HEK293 (cell line): ENCODE data around the gene PTPRN2.

Experiments used
- ZSCAN30 ChIP-seq: fragments of 450-650 bp; IDR thresholded peaks from 2 replicates; pipeline ENCODE4 v1.5.1; 2018; ENCODE audit warnings: missing biosample characterization, mild to moderate bottlenecking, missing genetic modification characterization, moderate library complexity
- TF ChIP-seq, protein P1 (sequence below): fragments of 450-650 bp; formaldehyde crosslinking; IDR thresholded peaks from 2 replicates; pipeline ENCODE4 v1.5.1; 2016; ENCODE audit warnings: missing biosample characterization, missing genetic modification characterization

DNA sequence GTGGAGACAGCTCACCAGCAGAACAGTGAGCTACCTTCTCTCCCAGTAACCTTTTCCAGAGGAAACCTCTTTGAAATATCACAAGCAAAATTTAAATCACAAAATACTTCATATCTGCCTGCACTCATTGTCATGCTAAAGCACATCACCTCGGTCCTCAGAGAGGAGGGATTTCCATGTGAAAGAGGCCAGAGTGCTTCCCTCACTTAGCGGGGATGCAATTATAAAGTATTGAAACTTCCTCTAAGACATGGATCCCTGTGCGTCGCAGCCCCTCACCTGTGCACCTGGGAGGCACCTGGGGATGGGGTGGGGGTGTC, 792.9 kb downstream of the PTPRN2 start:
- TF ChIP-seq, protein P1, sequence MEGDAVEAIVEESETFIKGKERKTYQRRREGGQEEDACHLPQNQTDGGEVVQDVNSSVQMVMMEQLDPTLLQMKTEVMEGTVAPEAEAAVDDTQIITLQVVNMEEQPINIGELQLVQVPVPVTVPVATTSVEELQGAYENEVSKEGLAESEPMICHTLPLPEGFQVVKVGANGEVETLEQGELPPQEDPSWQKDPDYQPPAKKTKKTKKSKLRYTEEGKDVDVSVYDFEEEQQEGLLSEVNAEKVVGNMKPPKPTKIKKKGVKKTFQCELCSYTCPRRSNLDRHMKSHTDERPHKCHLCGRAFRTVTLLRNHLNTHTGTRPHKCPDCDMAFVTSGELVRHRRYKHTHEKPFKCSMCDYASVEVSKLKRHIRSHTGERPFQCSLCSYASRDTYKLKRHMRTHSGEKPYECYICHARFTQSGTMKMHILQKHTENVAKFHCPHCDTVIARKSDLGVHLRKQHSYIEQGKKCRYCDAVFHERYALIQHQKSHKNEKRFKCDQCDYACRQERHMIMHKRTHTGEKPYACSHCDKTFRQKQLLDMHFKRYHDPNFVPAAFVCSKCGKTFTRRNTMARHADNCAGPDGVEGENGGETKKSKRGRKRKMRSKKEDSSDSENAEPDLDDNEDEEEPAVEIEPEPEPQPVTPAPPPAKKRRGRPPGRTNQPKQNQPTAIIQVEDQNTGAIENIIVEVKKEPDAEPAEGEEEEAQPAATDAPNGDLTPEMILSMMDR (tag by site-specific recombination): no peak
- TF ChIP-seq ZSCAN30 (tag by site-specific recombination): no peak
